Measurements from ENCODE around the gene EPHA2.

The EPHA2 gene

DNA sequence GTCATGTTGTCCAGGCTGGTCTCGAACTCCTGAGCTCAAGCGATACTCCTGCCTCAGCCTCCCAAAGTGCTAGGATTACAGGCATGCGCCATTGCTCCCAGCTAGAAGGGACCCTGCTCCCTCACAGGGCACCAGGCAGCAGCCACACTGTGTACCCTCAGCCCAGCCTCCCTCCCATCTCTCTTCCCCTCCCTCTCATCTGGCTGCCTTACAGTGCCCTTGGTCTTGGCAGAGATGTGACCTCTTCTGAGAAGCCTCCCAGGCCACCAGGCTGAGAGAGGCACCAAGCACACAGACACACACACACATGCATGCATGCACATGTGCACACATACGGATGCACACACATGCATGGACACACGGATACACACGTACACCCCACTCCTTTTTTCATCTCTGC lies 25.0 kb downstream of the EPHA2 start:
- no peak overlapping the region for H3K23ac ChIP-seq (ENCODE audit: low read length)
- H2AFZ ChIP-seq (ENCODE audit: insufficient read depth, low read length, poor library complexity), result no peak overlapping the region

DNA sequence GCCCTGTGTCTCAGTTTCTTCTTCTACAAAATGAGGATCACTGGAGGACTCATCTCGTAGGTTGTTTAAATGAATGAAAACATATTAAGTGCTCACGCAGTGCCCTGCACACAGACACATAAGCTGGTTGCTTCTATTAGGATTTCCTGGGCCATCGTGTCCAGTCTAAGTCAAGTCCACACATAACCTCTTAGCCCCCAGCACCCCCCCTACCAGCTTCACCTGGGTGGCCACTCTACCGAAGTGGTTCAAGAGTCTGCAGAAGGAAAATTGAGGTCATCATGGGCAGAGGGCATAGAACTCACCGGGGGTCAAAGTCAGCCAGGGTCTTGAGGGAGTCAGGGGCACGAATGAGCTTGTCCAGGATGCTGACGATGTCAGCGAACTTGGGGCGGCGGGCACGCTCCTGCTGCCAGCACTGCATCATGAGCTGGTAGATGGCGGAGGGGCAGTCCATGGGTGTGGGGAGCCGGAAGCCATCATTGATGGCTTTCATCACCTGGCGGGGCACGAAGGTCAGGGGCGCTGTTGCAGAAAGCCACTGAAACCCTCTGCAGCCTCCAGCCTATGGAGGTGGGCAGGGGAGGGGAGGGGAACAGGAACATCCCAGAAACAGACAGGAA lies 25.8 kb downstream of the EPHA2 start:
- Histone ChIP-seq H3K4me2 (ENCODE audit: low read length) (no peak overlapping the region), H3K4me1 (ENCODE audit: control insufficient read depth in 1 of 2, insufficient read depth in 2 of 2, low read length in 2 of 2) (peaks cover 6 to 9% of the 10 kb centered on the region in 2 experiments), H2BK12ac (ENCODE audit: low read length) (no peak overlapping the region), H3K27me3 (ENCODE audit: insufficient read depth, low read length) (no peaks in the 10 kb centered on the region), H2AFZ (ENCODE audit: insufficient read depth, low read length, poor library complexity) (no peak overlapping the region), H3K18ac (ENCODE audit: low read length) (no peak overlapping the region), H3K27ac (ENCODE audit: low read depth, low read length) (no peak overlapping the region), H3K23ac (ENCODE audit: low read length) (no peak overlapping the region), H2AK5ac (ENCODE audit: low read length) (no peak overlapping the region), H3K9me3 (ENCODE audit: insufficient read depth, low read depth, low read length) (peaks cover 6% of the 10 kb centered on the region), H3K4ac (ENCODE audit: low read depth, low read length) (no peak overlapping the region), H2BK5ac (ENCODE audit: low read depth, low read length, poor library complexity) (no peak overlapping the region), H3K79me2 (ENCODE audit: control insufficient read depth, insufficient read depth, low read length, poor library complexity) (no peaks in the 10 kb centered on the region), H3K4me3 (ENCODE audit: low read depth, low read length) (no peak overlapping the region), H3K14ac (ENCODE audit: low read length) (no peak overlapping the region), H4K91ac (ENCODE audit: low read depth, low read length) (no peak overlapping the region), H4K12ac (ENCODE audit: low read depth, low read length) (no peak overlapping the region), H3K9ac (ENCODE audit: low read length) (no peak overlapping the region), H3K36me3 (ENCODE audit: control insufficient read depth in 1 of 2, insufficient read depth in 2 of 2, low read length in 2 of 2) (peaks cover 92 to 95% of the 10 kb centered on the region in 2 experiments), H4K8ac (ENCODE audit: low read depth, low read length) (no peak overlapping the region), H2BK120ac (ENCODE audit: insufficient read depth, low read length, poor library complexity) (no peak overlapping the region), H3K79me1 (ENCODE audit: low read length) (no peaks in the 10 kb centered on the region)
- WGBS (ENCODE audit: extremely low coverage, insufficient coverage, insufficient read length), result no CpG with 5 or more reads among the region's 16 CpGs
- no peak for DNase-seq

More for the DNA sequence above, 25.0 kb downstream of the EPHA2 start:
- Histone ChIP-seq H3K4me2 (ENCODE audit: low read length) (no peak overlapping the region), H3K4ac (ENCODE audit: low read depth, low read length) (no peak overlapping the region), H2BK5ac (ENCODE audit: low read depth, low read length, poor library complexity) (no peak overlapping the region), H3K36me3 (ENCODE audit: control insufficient read depth in 1 of 2, insufficient read depth in 2 of 2, low read length in 2 of 2) (peaks cover 97 to 98% of the 10 kb centered on the region in 2 experiments), H4K8ac (ENCODE audit: low read depth, low read length) (no peak overlapping the region), H3K4me1 (ENCODE audit: control insufficient read depth in 1 of 2, insufficient read depth in 2 of 2, low read length in 2 of 2) (peaks cover 6 to 9% of the 10 kb centered on the region in 2 experiments), H3K9ac (ENCODE audit: low read length) (no peak overlapping the region), H4K91ac (ENCODE audit: low read depth, low read length) (no peak overlapping the region), H3K18ac (ENCODE audit: low read length) (no peak overlapping the region), H3K4me3 (ENCODE audit: low read depth, low read length) (no peak overlapping the region), H3K14ac (ENCODE audit: low read length) (no peak overlapping the region), H4K12ac (ENCODE audit: low read depth, low read length) (no peak overlapping the region), H3K27me3 (ENCODE audit: insufficient read depth, low read length) (no peaks in the 10 kb centered on the region), H2BK12ac (ENCODE audit: low read length) (no peak overlapping the region), H3K79me1 (ENCODE audit: low read length) (no peaks in the 10 kb centered on the region), H3K9me3 (ENCODE audit: insufficient read depth, low read depth, low read length) (peaks cover 10% of the 10 kb centered on the region), H3K79me2 (ENCODE audit: control insufficient read depth, insufficient read depth, low read length, poor library complexity) (no peaks in the 10 kb centered on the region), H3K27ac (ENCODE audit: low read depth, low read length) (no peak overlapping the region), H2BK120ac (ENCODE audit: insufficient read depth, low read length, poor library complexity) (no peak overlapping the region), H2AK5ac (ENCODE audit: low read length) (no peak overlapping the region)
- no peak for DNase-seq
- WGBS (ENCODE audit: extremely low coverage, insufficient coverage, insufficient read length), result no CpG with 5 or more reads among the region's 6 CpGs

DNA sequence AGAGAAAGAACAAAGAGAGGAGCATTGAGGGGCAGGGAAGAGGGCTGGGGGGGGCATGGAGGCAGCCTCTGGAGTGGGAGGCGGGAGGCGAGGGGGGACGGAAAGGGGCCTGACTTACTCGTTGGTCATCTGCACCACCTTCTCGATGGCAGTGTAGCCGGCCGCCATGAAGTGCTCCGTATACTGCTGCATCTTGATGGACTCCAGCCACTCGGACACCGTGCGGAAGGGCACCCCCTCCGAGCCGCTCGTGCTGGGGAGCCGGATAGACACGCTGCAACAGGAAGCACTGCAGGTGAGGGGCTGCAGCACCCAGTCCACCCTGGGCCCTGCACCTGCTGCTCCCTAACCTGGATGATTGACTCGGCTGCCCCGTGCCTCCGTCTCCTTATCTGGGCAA lies 26.6 kb downstream of the EPHA2 start:
- H3K18ac ChIP-seq (ENCODE audit: low read length), result no peak overlapping the region
- no peak overlapping the region for H3K9ac ChIP-seq (ENCODE audit: low read length)
- peaks cover 6% of the 10 kb centered on the region for H3K9me3 ChIP-seq (ENCODE audit: insufficient read depth, low read depth, low read length)
- peaks cover 92 to 95% of the 10 kb centered on the region in 2 experiments for H3K36me3 ChIP-seq (ENCODE audit: control insufficient read depth in 1 of 2, insufficient read depth in 2 of 2, low read length in 2 of 2)
- no peak overlapping the region for H4K91ac ChIP-seq (ENCODE audit: low read depth, low read length)
- no peak overlapping the region for H2BK12ac ChIP-seq (ENCODE audit: low read length)
- no peak overlapping the region for H2BK120ac ChIP-seq (ENCODE audit: insufficient read depth, low read length, poor library complexity)
- H3K4me1 ChIP-seq (ENCODE audit: control insufficient read depth in 1 of 2, insufficient read depth in 2 of 2, low read length in 2 of 2), result peaks cover 6 to 9% of the 10 kb centered on the region in 2 experiments
- H2BK5ac ChIP-seq (ENCODE audit: low read depth, low read length, poor library complexity), result no peak overlapping the region
- H4K12ac ChIP-seq (ENCODE audit: low read depth, low read length), result no peak overlapping the region
- no peak overlapping the region for H3K4me3 ChIP-seq (ENCODE audit: low read depth, low read length)
- H3K23ac ChIP-seq (ENCODE audit: low read length), result no peak overlapping the region
- no peak overlapping the region for H3K14ac ChIP-seq (ENCODE audit: low read length)
- no peaks in the 10 kb centered on the region for H3K79me2 ChIP-seq (ENCODE audit: control insufficient read depth, insufficient read depth, low read length, poor library complexity)
- H3K27ac ChIP-seq (ENCODE audit: low read depth, low read length), result no peak overlapping the region
- H2AK5ac ChIP-seq (ENCODE audit: low read length), result no peak overlapping the region
- DNase-seq, result no peak
- H4K8ac ChIP-seq (ENCODE audit: low read depth, low read length), result no peak overlapping the region
- no peak overlapping the region for H2AFZ ChIP-seq (ENCODE audit: insufficient read depth, low read length, poor library complexity)
- H3K27me3 ChIP-seq (ENCODE audit: insufficient read depth, low read length), result no peaks in the 10 kb centered on the region
- no peak overlapping the region for H3K4me2 ChIP-seq (ENCODE audit: low read length)
- H3K4ac ChIP-seq (ENCODE audit: low read depth, low read length), result no peak overlapping the region
- no CpG with 5 or more reads among the region's 19 CpGs for WGBS (ENCODE audit: extremely low coverage, insufficient coverage, insufficient read length)
- no peaks in the 10 kb centered on the region for H3K79me1 ChIP-seq (ENCODE audit: low read length)

DNA sequence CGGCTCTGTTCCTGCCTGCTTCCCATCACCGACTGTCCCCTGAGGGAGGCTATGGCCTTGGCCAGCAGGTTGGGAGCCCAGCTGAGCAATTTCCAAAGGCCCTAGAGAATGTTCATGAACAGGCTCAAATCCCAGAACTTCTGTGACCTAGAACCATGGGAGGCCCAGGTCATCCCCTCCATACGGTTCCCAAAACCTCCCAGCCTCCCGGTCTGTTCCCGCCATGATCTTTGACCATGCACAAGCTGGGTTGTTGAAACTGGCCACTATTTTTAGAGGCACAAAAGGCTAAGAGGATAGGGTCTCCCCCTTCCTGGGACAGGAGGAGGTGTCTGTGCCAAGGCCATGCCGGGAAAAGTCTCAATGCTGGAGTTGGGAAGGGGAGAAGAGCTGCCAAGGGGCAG lies 27.5 kb downstream of the EPHA2 start:
- no CpG with 5 or more reads among the region's 6 CpGs for WGBS (ENCODE audit: extremely low coverage, insufficient coverage, insufficient read length)
- H3K27ac ChIP-seq (ENCODE audit: low read depth, low read length), result no peak overlapping the region
- no peak for DNase-seq
- no peak overlapping the region for H4K12ac ChIP-seq (ENCODE audit: low read depth, low read length)
- H2BK5ac ChIP-seq (ENCODE audit: low read depth, low read length, poor library complexity), result no peak overlapping the region
- H2BK120ac ChIP-seq (ENCODE audit: insufficient read depth, low read length, poor library complexity), result no peak overlapping the region
- no peak overlapping the region for H2AFZ ChIP-seq (ENCODE audit: insufficient read depth, low read length, poor library complexity)
- H3K4me3 ChIP-seq (ENCODE audit: low read depth, low read length), result no peak overlapping the region
- no peak overlapping the region for H2AK5ac ChIP-seq (ENCODE audit: low read length)
- no peak overlapping the region for H3K14ac ChIP-seq (ENCODE audit: low read length)
- no peaks in the 10 kb centered on the region for H3K27me3 ChIP-seq (ENCODE audit: insufficient read depth, low read length)
- H4K91ac ChIP-seq (ENCODE audit: low read depth, low read length), result no peak overlapping the region
- H3K18ac ChIP-seq (ENCODE audit: low read length), result peak overlapping the region; percentile 16
- H3K4me1 ChIP-seq (ENCODE audit: control insufficient read depth in 1 of 2, insufficient read depth in 2 of 2, low read length in 2 of 2), result peaks cover 6 to 9% of the 10 kb centered on the region in 2 experiments
- H3K79me1 ChIP-seq (ENCODE audit: low read length), result no peaks in the 10 kb centered on the region
- H3K79me2 ChIP-seq (ENCODE audit: control insufficient read depth, insufficient read depth, low read length, poor library complexity), result no peaks in the 10 kb centered on the region
- H3K9ac ChIP-seq (ENCODE audit: low read length), result no peak overlapping the region
- no peak overlapping the region for H3K4me2 ChIP-seq (ENCODE audit: low read length)
- H3K36me3 ChIP-seq (ENCODE audit: control insufficient read depth in 1 of 2, insufficient read depth in 2 of 2, low read length in 2 of 2), result peaks cover 88 to 90% of the 10 kb centered on the region in 2 experiments
- no peak overlapping the region for H4K8ac ChIP-seq (ENCODE audit: low read depth, low read length)
- H3K9me3 ChIP-seq (ENCODE audit: insufficient read depth, low read depth, low read length), result peaks cover 4% of the 10 kb centered on the region
- H3K23ac ChIP-seq (ENCODE audit: low read length), result no peak overlapping the region
- no peak overlapping the region for H2BK12ac ChIP-seq (ENCODE audit: low read length)
- no peak overlapping the region for H3K4ac ChIP-seq (ENCODE audit: low read depth, low read length)

All from trophoblast cell (in vitro differentiated cells and primary cell).